Ovary (tissue), 9 donors: Measurements from ENCODE around the gene DIPK1C. TPM values are rescaled to one million over a fixed set of nuclear protein-coding genes. Genes with fewer than 3 reads are reported as not detected.

Experiments
- DNase-seq, 5 donors: peaks; one replicate each; pipeline ENCODE4 v3.0.0-alpha.2; 2019 to 2020
- H3K27ac ChIP-seq, 2 donors: fragments of 200-600 bp; one replicate each; pipeline versions ENCODE4 v1.5.1 to v1.8.0; 2019 to 2022
- H3K27me3 ChIP-seq: fragments of 200-600 bp; one replicate; pipeline ENCODE4 v1.8.0; 2022
- H3K36me3 ChIP-seq: fragments of 200-600 bp; sonication (generic); one replicate; pipeline ENCODE4 v1.5.1; 2019
- H3K4me1 ChIP-seq: one replicate; pipeline ENCODE4 v1.8.1; 2013; ENCODE audit warnings: mild to moderate bottlenecking, moderate library complexity; ENCODE audit not compliant: insufficient read depth
- H3K4me3 ChIP-seq: fragments of 200-600 bp; sonication (generic); one replicate; pipeline ENCODE4 v1.5.1; 2017
- H3K9me3 ChIP-seq, 2 donors: fragments of 200-600 bp in 1 of 2; sonication (generic) in 1 of 2; one replicate each; pipeline versions ENCODE4 v1.5.1 to v1.8.1; 2013 to 2019; ENCODE audit warnings: mild to moderate bottlenecking in 1 of 2, moderate library complexity in 1 of 2
- CTCF ChIP-seq, 3 donors: fragments of 450-650 bp in 2 of 3; fragments of 200-600 bp in 1 of 3; IDR thresholded peaks; one replicate each; pipeline versions ENCODE4 v1.5.1 to v1.8.0; 2016 to 2022; ENCODE audit warnings: antibody characterized with exemption in 3 of 3, mild to moderate bottlenecking in 1 of 3
- EP300 ChIP-seq: sonication (generic); formaldehyde crosslinking; IDR thresholded peaks from one replicate; pipeline ENCODE4 v1.6.1; 2017; ENCODE audit warnings: antibody characterized with exemption
- POLR2A ChIP-seq: fragments of 450-650 bp; IDR thresholded peaks from one replicate; pipeline ENCODE4 v1.6.1; 2017; ENCODE audit warnings: antibody characterized with exemption, mild to moderate bottlenecking, moderate library complexity
- WGBS, 3 donors: extraction: QIAGEN DNeasy Blood & Tissue Kit in 1 of 3; methylation state at CpG; one replicate each; pipeline versions ENCODE4 v1.1.5 to v1.1.7; 2013 to 2017; 5-methylcytosine and 5-hydroxymethylcytosine counted together
- intact Hi-C, 4 donors: fragments of 100-400 bp; cut with DNase I; formaldehyde crosslinking; loops; one replicate each; pipeline versions ENCODE4 v1.11.0 to v1.15.1; 2022 to 2023
- polyA plus RNA-seq, 2 donors: library from polyadenylated mRNA; stranded (reverse); fragments of 200-250 nt in 1 of 2; fragments of 350-450 nt in 1 of 2; fragmentation: Illumina TruSeq in 1 of 2; extraction: RNeasy Lipid Tissue Mini Kit (QIAGEN cat#74804) in 1 of 2; gene quantifications; one replicate each; pipeline ENCODE4 v1.2.3, GENCODE V29; 2013 to 2014
- total RNA-seq, 7 donors: library from RNA; depleted of rRNA in 2 of 7; stranded (reverse); fragments of >200 nt in 2 of 7; fragmentation: NEBNext Ultra II Directional in 3 of 7; extraction: Animal tissue kit (Norgen Biotek cat#: 25700) in 3 of 7; gene quantifications; one replicate each; pipeline versions ENCODE4 v1.1.0 to v1.2.4, GENCODE V29; 2016 to 2023
- donor health status: DM: no; HTN: no; CAD: no; lungs with moderate emphysema.
- donor health status: DM: no; HTN: no; CAD: no.
- donor health status: Bipolar disorder and iron deficiency.
- donor health status: DM: yes; HTN: yes; CAD: no.
- donor health status: DM: no; HTN: no; CAD: no.
- donor health status: DM: yes; HTN: yes; CAD: no.

Gene DIPK1C
- total and polyA plus RNA-seq, 9 donors: 0.04 to 0.17 (median 0.05) TPM; not detected in 6

GRCh38 chr18:74422541-74422940 lies 34.6 kb downstream of the DIPK1C start:
- intact Hi-C loops: no loop called here
- WGBS, 3 donors: 25 to 30% (median 25%) methylated on average over 3 of the region's 3 CpGs

DNA sequence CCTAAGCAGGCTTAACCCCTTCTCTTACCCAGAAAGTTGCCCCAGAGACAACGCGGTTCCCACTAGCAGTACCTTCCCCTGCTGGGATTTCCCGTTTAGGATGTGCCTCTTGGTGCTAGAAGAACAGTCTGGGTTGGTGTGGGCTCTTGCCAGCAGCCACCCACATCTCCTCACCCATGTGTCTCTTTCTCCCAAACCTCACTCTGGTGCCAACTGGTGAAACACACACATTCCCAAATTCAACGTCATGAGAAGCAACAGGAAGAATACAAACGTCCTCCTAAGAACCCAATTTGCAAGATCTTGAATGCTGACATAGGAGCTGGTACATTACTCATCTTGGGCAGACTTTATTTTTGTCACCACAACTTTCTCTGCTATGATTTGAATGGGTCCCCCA lies 36.2 kb downstream of the DIPK1C start:
- Histone ChIP-seq H3K4me3 (no peak overlapping the region), H3K27ac (no peak overlapping the region), H3K9me3 (no peaks in the 10 kb centered on the region), H3K36me3 (no peaks in the 10 kb centered on the region), H3K27me3 (no peaks in the 10 kb centered on the region), H3K4me1 (no peaks in the 10 kb centered on the region)
- intact Hi-C loops: no loop called here
- TF ChIP-seq CTCF (IDR thresholded peaks at IDR 0.05) (no peak), EP300 (no peak)
- 79 to 91% (median 79%) methylated on average over 5 of the region's 5 CpGs for WGBS, 3 donors
- DNase-seq: no peak

More at GRCh38 chr18:74422541-74422940, 34.6 kb downstream of the DIPK1C start:
- TF ChIP-seq EP300 (no peak), CTCF (IDR thresholded peaks at IDR 0.05) (no peak), POLR2A (no peak)
- Histone ChIP-seq H3K27me3 (no peaks in the 10 kb centered on the region), H3K27ac (no peak overlapping the region), H3K4me1 (no peaks in the 10 kb centered on the region), H3K9me3 (no peaks in the 10 kb centered on the region), H3K36me3 (no peaks in the 10 kb centered on the region), H3K4me3 (no peak overlapping the region)
- no peak for DNase-seq

DNA sequence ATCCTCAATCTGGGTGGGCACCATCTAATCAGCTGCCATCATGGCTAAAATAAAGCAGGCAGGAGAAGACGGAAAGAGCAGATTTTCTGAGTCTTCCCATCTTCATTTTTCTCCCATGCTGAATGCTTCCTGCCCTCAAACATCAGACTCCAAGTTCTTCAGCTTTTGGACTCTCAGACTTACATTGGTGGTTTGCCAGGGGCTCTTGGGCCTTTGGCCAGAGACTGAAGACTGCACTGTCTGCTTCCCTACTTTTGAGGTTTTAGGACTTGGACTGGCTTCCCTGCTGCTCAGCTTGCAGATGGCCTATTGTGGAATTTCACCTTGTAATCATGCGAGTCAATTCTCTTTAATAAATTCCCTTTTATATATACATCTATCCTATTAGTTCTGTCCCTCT lies 36.6 kb downstream of the DIPK1C start:
- DNase-seq: no peak

DNA sequence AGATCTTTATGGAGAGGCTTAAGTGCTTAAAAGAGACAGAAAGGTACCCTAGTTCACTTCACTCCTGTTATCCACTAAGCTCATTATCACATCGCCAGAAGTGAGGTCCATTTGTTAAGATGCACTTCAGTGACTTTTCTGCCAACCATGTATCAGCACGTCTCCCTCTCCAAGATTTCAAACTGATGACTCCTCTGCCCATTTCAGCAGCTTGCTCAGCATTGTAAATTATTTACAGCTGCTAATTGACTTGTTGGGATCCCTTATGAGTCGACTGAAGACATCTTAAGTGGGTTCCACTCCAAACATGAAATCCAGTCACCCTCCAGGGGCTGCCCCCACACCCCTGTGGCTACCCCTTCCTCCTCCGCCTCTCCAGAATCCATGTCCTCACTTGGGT lies 37.3 kb downstream of the DIPK1C start:
- no peaks in the 10 kb centered on the region for H3K27me3 ChIP-seq
- H3K9me3 ChIP-seq: no peaks in the 10 kb centered on the region
- no peak overlapping the region for H3K27ac ChIP-seq
- intact Hi-C loops: no loop called here
- no peak overlapping the region for H3K4me3 ChIP-seq
- DNase-seq: no peak
- H3K36me3 ChIP-seq: no peaks in the 10 kb centered on the region
- H3K4me1 ChIP-seq: no peaks in the 10 kb centered on the region
- TF ChIP-seq POLR2A (no peak), EP300 (no peak), CTCF (IDR thresholded peaks at IDR 0.05) (no peak)
- 82 to 86% (median 83%) methylated on average over 4 of the region's 4 CpGs for WGBS, 3 donors

More for the DNA sequence above, 36.6 kb downstream of the DIPK1C start:
- H3K36me3 ChIP-seq: no peaks in the 10 kb centered on the region
- no peak overlapping the region for H3K4me3 ChIP-seq
- intact Hi-C loops: no loop called here
- TF ChIP-seq EP300 (no peak), POLR2A (no peak), CTCF (IDR thresholded peaks at IDR 0.05) (no peak)
- no peak overlapping the region for H3K27ac ChIP-seq
- 26 to 52% (median 43%) methylated on average over 2 of the region's 2 CpGs for WGBS, 3 donors
- no peaks in the 10 kb centered on the region for H3K9me3 ChIP-seq
- no peaks in the 10 kb centered on the region for H3K27me3 ChIP-seq
- no peaks in the 10 kb centered on the region for H3K4me1 ChIP-seq

DNA sequence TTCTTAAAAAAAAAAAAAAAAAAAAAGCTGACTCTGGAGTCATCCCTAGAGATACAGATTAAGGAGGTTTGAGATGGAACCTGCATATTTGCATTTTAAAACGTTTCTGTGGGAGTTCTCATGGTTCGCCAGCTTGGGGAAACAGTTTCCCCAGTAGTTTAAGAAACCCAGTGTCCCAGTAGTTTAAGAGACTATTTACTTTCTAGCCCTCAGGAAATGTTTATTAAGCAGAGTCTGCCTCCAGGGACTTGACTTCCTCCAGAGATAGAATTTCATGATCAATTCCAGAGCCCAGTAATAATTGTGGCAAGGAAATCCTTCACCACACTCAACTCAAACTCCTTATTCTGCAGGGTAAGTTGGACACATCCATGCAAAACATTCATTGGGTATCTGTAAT lies 39.1 kb downstream of the DIPK1C start:
- Histone ChIP-seq H3K4me3 (no peak overlapping the region), H3K9me3 (no peaks in the 10 kb centered on the region), H3K36me3 (no peaks in the 10 kb centered on the region), H3K4me1 (no peaks in the 10 kb centered on the region), H3K27ac (no peak overlapping the region), H3K27me3 (no peaks in the 10 kb centered on the region)
- DNase-seq: no peak
- TF ChIP-seq CTCF (IDR thresholded peaks at IDR 0.05) (no peak), EP300 (no peak), POLR2A (no peak)
- 58 to 69% (median 63%) methylated on average over 2 of the region's 2 CpGs for WGBS, 3 donors
- intact Hi-C loops: no loop called here
